Measurements from ENCODE around the gene RALB.
"Not testable (repeated sequence)": the region's sequence is repeated elsewhere in the genome, so short reads cannot be mapped to it uniquely, and the experiment has no call there.

RALB gene

DNA sequence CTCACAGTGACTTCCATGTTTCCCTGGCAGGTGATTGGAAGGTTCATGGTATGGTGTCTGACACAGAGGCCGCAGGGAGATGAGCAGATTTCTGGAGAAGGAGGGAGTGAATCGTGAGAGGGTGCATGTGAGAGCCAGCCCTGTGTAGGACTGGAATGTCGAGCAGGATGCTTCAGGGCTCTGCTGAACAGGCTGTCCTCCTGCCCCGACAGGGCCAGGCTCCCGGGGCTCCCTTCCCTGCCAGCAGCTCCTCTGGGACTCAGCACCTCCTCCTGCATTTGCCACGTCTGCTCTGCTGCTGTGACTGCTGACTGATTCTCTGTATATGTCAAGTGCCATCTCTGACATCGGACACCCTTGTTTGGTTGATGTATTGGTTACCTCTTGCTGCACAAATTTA is 54.8 kb downstream of the RALB start:
- no peak for DNase-seq (ENCODE audit: extremely low read depth, low read depth)
- TF ChIP-seq, protein P1, sequence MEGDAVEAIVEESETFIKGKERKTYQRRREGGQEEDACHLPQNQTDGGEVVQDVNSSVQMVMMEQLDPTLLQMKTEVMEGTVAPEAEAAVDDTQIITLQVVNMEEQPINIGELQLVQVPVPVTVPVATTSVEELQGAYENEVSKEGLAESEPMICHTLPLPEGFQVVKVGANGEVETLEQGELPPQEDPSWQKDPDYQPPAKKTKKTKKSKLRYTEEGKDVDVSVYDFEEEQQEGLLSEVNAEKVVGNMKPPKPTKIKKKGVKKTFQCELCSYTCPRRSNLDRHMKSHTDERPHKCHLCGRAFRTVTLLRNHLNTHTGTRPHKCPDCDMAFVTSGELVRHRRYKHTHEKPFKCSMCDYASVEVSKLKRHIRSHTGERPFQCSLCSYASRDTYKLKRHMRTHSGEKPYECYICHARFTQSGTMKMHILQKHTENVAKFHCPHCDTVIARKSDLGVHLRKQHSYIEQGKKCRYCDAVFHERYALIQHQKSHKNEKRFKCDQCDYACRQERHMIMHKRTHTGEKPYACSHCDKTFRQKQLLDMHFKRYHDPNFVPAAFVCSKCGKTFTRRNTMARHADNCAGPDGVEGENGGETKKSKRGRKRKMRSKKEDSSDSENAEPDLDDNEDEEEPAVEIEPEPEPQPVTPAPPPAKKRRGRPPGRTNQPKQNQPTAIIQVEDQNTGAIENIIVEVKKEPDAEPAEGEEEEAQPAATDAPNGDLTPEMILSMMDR (IDR thresholded peaks at IDR 0.05; ENCODE audit: low read depth, low read length): no peak

DNA sequence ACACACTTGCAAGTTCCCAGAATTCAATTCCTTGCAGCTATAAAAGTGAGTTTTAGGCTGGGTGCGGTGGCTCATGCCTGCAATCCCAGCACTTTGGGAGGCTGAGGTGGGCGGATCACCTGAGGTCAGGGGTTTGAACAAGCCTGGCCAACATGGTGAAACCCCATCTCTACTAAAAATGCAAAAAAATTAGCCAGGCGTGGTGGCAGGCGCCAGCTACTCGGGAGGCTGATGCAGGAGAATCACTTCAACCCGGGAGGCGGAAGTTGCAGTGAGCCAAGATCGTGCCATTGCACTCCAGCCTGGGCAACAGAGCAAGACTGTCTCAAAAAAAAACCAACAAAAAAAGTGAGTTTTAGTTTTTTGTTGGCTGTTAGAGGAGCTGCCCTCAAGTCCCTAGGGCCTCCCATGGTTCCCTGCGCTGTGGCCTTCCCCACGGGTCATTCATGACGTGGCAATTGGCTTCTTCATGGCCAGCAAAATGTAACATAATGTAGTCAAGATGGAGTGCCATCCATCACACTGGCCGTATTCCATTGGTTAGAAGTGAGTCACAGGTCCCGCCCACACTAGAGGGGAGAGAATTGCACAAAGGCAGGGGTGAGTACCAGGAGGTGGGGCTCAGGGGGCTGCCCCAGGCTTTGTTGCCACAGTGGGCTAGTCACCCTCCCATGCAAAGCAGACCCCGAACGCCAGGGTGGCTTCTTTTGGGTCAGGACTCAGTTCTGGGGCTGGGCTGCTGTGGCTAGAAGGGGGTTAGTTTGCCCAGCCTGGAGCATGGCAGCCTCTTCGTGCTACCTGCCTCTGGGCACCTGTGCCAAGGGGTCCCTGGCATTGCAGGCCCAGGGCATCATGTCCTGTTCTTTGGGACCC is 55.6 kb downstream of the RALB start:
- TF ChIP-seq, protein P1 (IDR thresholded peaks at IDR 0.05; ENCODE audit: low read depth, low read length): no peak
- DNase-seq (ENCODE audit: extremely low read depth, low read depth): no peak

DNA sequence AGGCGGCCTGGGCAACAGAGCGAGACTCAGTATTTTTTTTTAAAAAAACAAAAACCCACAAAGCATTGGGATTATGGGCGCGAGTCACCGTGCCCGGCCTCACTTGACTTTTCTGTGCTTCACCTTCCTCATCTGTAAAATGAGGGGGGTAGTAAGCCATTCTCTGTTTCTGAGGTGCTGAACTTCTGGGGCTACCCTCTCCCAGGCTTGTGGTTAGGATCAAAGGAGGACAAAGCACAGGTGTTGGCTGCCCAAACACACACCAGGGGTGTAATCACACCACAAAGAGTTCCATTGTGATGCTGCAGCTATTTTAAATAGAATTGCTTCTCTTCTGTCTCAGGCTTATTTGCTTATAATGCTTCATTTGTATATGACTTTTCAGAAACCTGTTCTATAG is 57.5 kb downstream of the RALB start:
- no peak for DNase-seq (ENCODE audit: extremely low read depth, low read depth)
- TF ChIP-seq, protein P1 (IDR thresholded peaks at IDR 0.05; ENCODE audit: low read depth, low read length): no peak

DNA sequence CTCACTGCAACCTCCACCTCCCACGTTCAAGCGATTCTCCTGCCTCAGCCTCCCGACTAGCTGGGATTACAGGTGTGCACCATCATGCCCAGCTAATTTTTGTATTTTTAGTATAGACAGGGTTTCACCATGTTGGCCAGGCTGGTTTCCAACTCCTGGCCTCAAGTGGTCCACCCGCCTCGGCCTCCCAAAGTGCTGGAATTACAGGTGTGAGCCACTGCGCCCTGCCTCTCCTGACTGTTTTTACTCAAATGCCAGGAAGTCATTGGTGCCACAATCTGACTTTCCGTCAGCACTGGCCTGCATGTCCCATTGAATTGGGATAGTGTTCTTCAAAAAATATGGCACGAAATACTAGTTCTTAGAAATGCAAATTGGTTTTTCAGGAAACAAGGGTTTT is 58.2 kb downstream of the RALB start:
- not testable (repeated sequence) for DNase-seq (ENCODE audit: extremely low read depth, low read depth)

DNA sequence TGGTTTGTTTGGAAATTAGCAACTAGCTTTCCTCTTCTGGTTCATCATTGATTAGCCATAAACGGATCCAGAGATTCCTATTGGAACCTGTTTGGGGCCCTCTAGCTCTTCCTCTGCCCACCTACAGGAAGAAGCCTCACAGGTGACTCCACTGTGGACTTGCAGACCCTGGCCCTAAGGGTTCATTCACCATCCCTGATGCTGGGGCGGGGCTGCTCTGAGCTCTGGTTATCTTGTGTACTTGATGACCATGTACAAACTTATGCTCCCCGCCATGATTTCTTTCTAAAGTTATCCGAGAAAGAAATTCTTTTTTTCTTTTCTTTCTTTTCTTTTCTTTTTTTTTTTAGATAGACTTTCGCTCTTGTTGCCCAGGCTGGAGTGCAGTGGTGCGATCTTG is 59.4 kb downstream of the RALB start:
- no peak for DNase-seq (ENCODE audit: extremely low read depth, low read depth)
- TF ChIP-seq, protein P1 (IDR thresholded peaks at IDR 0.05; ENCODE audit: low read depth, low read length): no peak

DNA sequence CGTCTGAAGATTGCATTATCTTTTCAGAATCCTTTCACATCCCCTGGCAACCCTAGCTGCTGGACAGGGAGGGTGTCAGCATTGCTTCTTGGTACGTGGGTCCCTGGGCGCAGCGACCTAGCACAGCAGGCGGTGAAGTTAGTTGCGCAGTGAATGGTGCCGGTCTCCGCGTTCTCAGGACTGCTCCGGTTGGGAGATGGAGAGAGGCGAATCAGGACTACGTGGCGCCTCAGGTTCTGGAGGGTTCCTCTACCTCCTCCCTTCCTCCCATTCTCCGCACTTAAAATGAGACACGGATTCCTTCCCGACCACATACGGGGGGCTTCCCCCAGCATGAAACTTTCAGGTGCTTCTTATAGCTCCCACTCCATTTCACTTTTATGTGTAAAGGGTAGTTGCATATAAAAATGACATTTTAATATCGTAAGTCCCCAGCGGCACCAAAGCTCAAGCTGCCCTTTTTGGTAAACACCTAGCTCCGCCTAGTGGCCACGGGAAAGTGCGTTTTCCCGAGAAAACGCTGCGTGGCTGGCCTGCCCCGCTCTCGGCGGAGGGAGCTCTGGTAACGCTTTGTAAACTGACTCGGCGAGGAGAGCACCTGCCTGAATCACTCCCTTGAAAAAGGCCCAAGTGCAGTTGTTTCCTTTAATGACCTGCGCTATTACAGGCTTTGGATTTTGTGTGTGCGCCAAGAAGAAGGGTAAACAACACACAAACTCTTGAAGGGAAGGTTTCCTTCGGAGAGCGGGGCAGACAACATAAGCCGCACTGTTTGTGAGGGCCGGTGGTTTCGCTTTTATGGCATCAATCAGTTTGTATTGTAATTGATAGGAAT is 60.4 kb downstream of the RALB start:
- TF ChIP-seq, protein P1 (IDR thresholded peaks at IDR 0.05; ENCODE audit: low read depth, low read length): peak; percentile 96
- peak; percentile 50 for DNase-seq (ENCODE audit: extremely low read depth, low read depth)

DNA sequence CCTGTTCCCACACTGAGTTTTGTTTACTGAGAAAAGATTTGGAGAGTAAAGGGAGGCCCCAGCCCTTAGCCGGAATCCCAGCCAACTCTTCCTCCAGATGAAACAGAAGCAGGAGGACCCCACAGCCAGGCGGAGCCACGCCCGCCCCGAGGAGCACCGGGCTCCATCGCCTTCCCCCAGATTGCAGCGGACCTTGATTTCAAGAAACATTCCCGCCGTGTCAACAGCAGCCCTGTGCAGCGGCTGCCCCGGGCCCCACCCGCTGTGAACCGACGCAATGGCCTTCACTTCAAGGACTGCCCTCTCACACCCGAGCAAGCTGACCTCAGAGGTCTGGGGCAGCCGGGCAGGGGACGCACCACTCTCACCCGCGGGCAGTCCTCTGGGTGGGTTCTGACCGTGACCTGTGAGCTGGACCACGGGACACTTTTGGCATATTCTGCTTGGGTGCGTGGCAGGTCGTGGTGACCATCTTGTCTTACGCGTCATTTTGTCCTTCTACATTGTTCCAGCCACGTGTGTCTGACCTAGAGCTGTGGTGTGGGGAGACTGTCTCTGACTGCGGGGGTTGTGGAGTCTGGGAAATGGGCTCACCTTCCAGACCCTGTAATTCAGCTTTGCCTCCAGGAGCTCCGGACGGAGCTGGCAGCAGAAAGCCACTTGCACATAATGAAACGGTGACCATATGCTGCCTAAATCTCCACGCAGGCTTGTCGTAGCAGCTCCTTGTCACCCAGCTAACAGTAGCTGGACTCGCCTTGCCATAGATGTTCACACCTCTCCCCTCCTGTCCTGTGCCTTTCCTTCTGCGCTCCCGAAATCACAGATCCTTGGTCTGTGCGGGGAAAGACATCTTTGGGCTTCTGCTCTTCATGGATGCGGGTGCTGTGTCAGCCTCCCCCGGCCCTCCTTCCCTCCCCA is 61.3 kb downstream of the RALB start:
- TF ChIP-seq, protein P1 (IDR thresholded peaks at IDR 0.05; ENCODE audit: low read depth, low read length): no peak
- DNase-seq (ENCODE audit: extremely low read depth, low read depth): no peak
